Astrocyte of the cerebellum (primary cell): ENCODE data around the gene TNFSF11.
"Not testable (repeated sequence)": the region's sequence is repeated elsewhere in the genome, so short reads cannot be mapped to it uniquely, and the experiment has no call there.

Experiments
- DNase-seq: peaks from one replicate; pipeline ENCODE4 v3.0.0-alpha.2; 2011; ENCODE audit warnings: low read depth
- H3K4me3 ChIP-seq: 2 replicates; pipeline ENCODE4 v1.5.1; 2011; ENCODE audit warnings: mild to moderate bottlenecking, low read depth, low read length, moderate library complexity
- CTCF ChIP-seq: IDR thresholded peaks from 2 replicates; pipeline ENCODE4 v1.5.1; 2012; ENCODE audit warnings: low read length, low read depth, moderate library complexity, mild to moderate bottlenecking; ENCODE audit errors: missing control alignments
- in situ Hi-C: cut with HindIII; loops from 2 replicates; pipeline ENCODE4 v1.10.0; 2017; ENCODE audit warnings: low sequenced_read_pairs

The TNFSF11 gene

DNA sequence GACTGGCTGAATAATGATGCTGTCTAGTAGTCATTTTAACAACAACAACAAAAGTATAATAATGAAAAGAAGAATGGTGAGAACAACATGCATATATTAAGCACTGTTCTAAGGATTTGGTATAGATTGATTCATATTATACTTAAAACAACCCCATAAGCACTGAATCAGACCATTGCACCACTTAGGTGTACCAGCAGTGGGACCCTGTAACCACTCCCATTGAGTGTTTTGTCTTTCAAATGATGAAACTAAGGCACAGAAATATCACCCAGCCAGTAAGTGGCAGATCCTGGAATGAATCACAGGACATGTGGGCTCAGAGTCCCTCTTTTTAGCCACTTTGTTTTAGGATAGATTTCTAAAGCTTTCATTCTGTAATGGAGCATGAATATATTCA is 14.9 kb upstream of the TNFSF11 start:
- in situ Hi-C loops, result no loop called here
- H3K4me3 ChIP-seq, result no peak overlapping the region
- no peak for DNase-seq
- no peak for TF ChIP-seq CTCF

GRCh38 chr13:42559573-42560218 is 14.3 kb upstream of the TNFSF11 start:
- H3K4me3 ChIP-seq, DNase-seq, in situ Hi-C loops: not testable (repeated sequence)

- H3K4me3 ChIP-seq, DNase-seq, in situ Hi-C loops: not testable (repeated sequence)
Measured at GRCh38 chr13:42560320-42560719, 13.6 kb upstream of the TNFSF11 start.

DNA sequence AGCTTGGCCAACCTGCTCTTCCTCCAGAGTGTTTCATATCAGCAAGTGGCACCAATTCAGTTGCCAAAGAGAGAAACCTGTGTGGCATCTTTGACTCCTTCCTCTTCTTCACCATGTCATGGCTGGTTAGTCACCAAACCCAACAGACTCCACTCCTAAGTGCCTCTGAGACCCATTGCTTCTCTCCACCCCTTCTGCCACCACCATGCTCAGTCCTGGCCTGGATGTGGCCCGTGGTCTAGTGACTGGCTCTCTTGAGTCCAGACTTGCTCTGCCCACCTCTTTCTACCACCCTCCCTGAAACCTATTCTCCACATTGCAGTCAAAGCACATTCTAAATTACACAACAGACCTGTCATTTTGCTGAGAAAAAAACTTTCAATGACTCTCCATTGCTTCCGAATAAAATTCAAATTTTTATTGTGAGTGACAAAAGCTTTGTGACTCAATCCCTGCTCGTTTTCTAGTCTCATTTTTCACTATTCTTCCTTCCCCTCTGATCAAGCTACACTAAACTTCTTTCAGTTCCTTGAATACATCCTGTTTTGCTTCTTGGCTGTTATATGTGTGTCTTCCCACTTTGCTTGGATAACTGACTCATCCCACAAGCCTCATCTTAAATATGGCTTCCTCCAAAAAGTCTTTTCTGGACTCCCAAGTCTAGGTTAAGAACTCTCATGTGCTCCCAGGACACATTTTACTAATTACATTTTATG is 12.0 kb upstream of the TNFSF11 start:
- in situ Hi-C loops, result no loop called here
- no peak for TF ChIP-seq CTCF
- no peak for DNase-seq
- H3K4me3 ChIP-seq, result no peak overlapping the region

DNA sequence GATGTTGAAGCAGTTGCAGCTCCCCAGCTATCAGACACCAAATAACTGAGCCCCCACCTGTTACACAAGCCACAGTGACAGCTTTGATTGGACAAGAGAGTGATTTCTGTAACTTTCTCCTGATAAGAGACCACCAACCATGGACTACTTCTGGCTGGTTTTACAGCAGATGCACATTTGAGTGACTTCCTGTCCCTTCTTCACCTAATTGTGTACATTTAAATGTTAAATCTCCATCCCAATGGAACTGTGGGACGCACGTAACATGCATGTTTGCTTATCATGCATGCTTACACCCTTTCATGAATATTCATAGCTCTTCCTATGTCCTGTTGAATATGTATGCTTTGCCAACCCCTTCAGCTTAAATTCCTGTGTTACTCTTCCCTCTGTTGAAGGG is 6.0 kb upstream of the TNFSF11 start:
- DNase-seq, result no peak
- in situ Hi-C loops, result no loop called here
- no peak overlapping the region for H3K4me3 ChIP-seq
- no peak for TF ChIP-seq CTCF

DNA sequence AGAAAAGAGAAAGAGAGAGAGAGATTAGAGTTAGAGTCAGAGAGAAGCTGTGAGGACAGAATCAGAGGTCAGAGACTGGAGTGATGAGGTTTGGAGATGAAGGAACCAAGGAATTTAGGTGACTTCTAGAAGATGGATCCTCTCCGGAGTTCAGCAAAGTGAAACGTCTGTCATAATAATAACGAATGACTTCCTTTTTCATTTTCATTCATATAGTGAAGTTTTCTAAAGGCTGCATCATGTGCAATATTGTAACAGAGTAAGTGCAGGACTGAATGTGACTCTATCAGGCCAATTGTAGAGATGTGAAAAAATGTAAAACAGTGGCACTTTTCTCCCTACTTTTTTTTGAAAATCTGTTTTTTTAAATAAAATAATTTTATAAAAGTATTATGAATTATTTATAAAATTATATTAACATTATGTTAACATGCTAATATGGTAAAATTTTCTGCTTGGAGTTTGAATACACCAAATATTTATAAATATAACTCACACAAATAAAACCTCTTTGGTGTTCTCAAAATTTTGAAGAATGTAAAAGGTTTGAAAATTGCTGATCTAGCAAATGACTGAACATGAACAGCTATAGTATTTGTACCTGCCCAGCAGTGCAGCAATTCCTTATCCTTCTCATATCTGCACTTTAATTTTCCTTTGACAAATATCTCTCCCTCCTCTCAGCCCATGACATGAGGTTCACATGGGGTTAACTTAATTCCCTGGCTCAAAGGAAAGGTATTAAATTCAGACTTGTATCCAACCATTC is 4.2 kb upstream of the TNFSF11 start:
- no peak for DNase-seq
- no peak for TF ChIP-seq CTCF
- in situ Hi-C loops, result no loop called here
- H3K4me3 ChIP-seq, result no peak overlapping the region

DNA sequence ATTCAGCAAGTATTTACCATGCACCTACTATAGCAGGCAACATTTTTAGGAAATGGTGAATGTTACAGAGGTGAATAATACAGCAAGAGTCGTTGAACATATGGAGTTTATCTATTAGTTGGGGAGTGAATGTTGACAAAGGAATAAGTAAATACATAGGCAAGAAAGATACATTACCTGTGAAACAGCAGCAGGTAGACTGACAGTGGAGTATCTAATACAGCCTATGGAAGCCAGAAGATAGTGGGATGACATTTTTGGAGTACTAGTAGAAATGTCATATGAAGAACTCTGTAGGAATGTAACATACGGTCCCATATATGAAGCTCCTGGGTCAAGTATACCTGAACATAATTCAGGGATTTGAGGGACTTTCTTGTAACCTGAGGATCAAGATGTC is 2.1 kb upstream of the TNFSF11 start:
- in situ Hi-C loops, result no loop called here
- no peak for DNase-seq
- no peak overlapping the region for H3K4me3 ChIP-seq
- no peak for TF ChIP-seq CTCF
